ENCODE results near the gene LYSMD3.

GRCh38 chr5:90570034-90570433 is 40.6 kb upstream of the LYSMD3 start:
- no peak for TF ChIP-seq POLR2AphosphoS5 (IDR thresholded peaks at IDR 0.05)
- TF ChIP-seq CTCF (IDR thresholded peaks at IDR 0.05), result no peak
- TF ChIP-seq EP300 (IDR thresholded peaks at IDR 0.05), result no peak

All from stomach (tissue), 4 donors.